ENCODE data around the gene TLCD1.

Gene TLCD1

DNA sequence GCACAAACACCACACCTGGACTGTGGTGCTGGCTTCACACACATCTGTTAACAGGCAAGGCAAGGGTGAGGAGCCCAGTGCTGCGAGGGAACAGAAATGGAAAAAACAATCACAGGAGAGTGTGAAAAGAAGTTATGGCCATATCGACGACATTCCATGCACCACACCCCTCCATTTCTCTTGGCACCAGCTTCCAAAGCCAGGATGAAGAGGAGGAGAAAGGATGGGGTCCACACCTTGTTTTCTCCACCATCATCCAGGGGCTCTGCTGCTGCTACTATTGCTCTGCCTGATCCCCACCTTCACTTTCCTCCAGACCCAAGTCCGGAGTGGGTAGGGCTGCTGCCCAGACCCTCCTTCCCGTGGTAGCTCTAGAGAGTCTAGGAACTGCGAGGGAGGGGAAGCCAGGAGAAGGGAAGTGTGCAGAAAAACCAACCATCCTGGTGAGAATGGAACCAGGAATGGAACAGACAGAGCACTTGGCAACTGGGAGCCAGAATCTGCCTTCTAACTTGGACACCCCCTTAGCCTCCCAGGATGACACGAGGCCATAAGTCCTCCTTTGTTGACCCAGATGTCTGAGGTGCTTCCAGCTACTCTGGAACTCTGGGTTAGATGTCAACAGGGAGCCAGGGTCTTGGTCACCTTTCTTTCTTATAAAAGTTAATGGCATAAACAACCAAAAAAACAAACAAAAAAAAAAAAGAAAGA lies 13.2 kb downstream of the TLCD1 start:
- TF ChIP-seq EZH2 (IDR thresholded peaks at IDR 0.05) (no peak), FOXP2 (optimal IDR thresholded peaks at IDR 0.05; ENCODE audit: control extremely low read depth, extremely low read length, insufficient read depth) (no peak), POLR2AphosphoS5 (IDR thresholded peaks at IDR 0.05; ENCODE audit: borderline replicate concordance, low read depth, low read length) (no peak)
- Histone ChIP-seq H3K4me3 (no peak overlapping the region), H3K36me3 (ENCODE audit: insufficient read depth, low read length) (peaks cover 28% of the 10 kb centered on the region; the same call in 1 of the 2 replicates), H3K27ac (peak overlapping the region; percentile 50), H3K9ac (ENCODE audit: insufficient read length) (no peak overlapping the region), H3K9me3 (ENCODE audit: low read depth, low read length) (no peaks in the 10 kb centered on the region)
- no peak for DNase-seq (ENCODE audit: low read depth, low spot score)

DNA sequence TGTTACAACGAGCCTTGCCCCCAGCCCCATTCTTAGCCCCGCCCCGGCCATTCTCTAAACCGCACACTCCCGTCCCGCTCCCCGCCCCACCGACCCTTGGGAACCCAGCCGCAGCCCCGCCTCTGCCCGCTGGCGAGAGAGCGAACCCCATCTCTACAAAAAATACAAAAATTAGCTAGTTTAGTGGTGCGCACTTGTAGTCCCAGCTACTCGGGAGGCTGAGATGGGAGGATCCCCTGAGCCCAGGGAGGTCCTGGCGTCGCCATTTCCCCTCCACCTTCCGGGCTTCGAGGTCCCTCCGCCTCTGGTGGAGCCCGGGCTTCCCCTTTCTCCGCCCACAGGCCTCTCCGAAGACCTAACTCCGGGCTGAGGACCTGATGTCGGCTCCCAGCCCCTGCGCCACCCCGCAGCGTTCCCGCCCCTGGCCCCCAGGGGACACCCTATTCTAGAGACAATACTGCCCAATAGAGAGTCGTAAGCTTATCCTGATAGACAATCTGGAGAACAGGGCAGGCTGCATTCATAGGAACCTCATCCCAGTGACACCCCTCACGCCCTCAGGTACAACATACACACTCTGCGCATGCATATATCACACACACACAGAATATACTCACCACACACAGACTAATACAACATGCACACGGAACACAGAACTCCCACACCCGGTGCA lies 13.9 kb downstream of the TLCD1 start:
- TF ChIP-seq FOXP2 (optimal IDR thresholded peaks at IDR 0.05; ENCODE audit: control extremely low read depth, extremely low read length, insufficient read depth): no peak
- no peak for TF ChIP-seq EZH2 (IDR thresholded peaks at IDR 0.05)
- TF ChIP-seq POLR2AphosphoS5 (IDR thresholded peaks at IDR 0.05; ENCODE audit: borderline replicate concordance, low read depth, low read length): no peak
- Histone ChIP-seq H3K4me3 (no peak overlapping the region), H3K9ac (ENCODE audit: insufficient read length) (no peak overlapping the region), H3K9me3 (ENCODE audit: low read depth, low read length) (no peaks in the 10 kb centered on the region), H3K27ac (peak overlapping the region; percentile 50), H3K36me3 (ENCODE audit: insufficient read depth, low read length) (peaks cover 28% of the 10 kb centered on the region; the same call in 1 of the 2 replicates)
- no peak for DNase-seq (ENCODE audit: low read depth, low spot score)

DNA sequence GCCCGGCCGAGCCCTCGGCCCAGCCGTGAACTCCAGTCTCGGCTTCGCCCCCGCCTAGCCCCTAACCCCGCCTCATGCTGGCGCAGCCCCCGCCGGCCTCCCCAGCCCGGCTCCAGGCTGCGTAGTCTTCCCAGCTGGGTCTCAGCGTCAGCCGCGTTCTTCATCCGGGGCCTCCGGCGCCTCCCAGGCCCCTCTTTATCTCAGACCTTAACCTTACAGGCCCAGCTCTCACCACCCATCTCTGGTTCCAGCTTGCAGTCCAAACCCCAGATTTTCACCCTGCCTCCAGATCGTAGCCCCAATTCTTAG lies 14.4 kb downstream of the TLCD1 start, which contains the start of gene PROCA1:
PROCA1 (minus strand) TSS at position 166 of the 309 bp plus-strand sequence. CDS start 228 bp downstream, outside the sequence.
- no peak for DNase-seq (ENCODE audit: low read depth, low spot score)
- H3K27ac ChIP-seq: peak within 1 kb of the TSS; percentile 74
- H3K9me3 ChIP-seq (ENCODE audit: low read depth, low read length): no peaks in the 10 kb centered on the region
- TF ChIP-seq FOXP2 (optimal IDR thresholded peaks at IDR 0.05; ENCODE audit: control extremely low read depth, extremely low read length, insufficient read depth) (no peak), POLR2AphosphoS5 (IDR thresholded peaks at IDR 0.05; ENCODE audit: borderline replicate concordance, low read depth, low read length) (no peak), EZH2 (IDR thresholded peaks at IDR 0.05) (no peak)
- H3K4me3 ChIP-seq: peak within 1 kb of the TSS; percentile 81
- H3K9ac ChIP-seq (ENCODE audit: insufficient read length): peak within 1 kb of the TSS; percentile 73
- peaks cover 28% of the 10 kb centered on the region; the same call in 1 of the 2 replicates for H3K36me3 ChIP-seq (ENCODE audit: insufficient read depth, low read length)

DNA sequence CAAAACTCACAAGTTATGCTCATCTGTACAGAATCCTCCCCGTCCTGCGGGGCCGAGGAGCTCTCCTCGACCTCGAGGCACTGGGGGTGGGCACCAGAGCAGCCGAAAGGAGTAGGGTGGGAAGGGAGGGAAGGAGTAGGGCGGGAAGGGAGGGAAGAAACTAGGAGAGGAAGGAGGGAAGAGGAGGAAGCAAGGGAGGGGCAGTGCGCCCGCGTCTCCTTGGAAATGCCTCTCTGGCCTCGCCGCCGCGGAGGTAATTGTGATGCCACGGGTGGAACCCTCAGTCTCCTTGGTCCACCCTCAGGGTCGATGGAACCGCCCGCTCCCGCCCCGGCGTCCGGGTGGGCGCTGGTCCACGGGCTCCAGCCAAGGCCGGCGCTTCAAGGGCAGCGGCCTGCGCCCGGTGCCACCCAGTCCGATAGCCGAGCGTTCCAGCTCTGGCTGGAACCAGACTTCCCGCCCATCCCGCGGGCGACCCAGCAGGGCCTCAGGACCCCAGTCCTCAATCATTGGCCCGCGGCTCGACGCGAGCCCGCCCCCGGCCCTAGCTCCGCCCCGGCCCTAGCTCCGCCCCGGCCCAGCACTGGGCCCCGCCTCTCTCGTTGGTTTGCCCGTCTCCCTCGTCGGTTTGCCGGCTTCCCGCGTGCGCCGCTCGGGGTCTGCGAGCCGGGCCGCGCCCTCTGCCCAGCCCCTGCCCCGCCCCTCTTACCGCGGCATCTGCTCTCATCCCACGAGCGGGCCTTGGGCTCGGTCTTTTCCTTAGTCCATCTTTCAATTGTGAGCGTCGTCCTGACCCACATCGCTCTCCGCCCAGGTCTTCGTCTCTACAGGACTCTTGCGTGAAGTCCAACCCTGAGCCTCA lies 14.9 kb downstream of the TLCD1 start:
- peak overlapping the region; percentile 74; the same call in 1 of the 2 replicates for H3K27ac ChIP-seq
- H3K9ac ChIP-seq (ENCODE audit: insufficient read length): peak overlapping the region; percentile 73
- H3K36me3 ChIP-seq (ENCODE audit: insufficient read depth, low read length): peaks cover 28% of the 10 kb centered on the region; the same call in 1 of the 2 replicates
- no peaks in the 10 kb centered on the region for H3K9me3 ChIP-seq (ENCODE audit: low read depth, low read length)
- no peak for TF ChIP-seq EZH2 (IDR thresholded peaks at IDR 0.05)
- TF ChIP-seq POLR2AphosphoS5 (IDR thresholded peaks at IDR 0.05; ENCODE audit: borderline replicate concordance, low read depth, low read length): peak; percentile 83
- TF ChIP-seq FOXP2 (optimal IDR thresholded peaks at IDR 0.05; ENCODE audit: control extremely low read depth, extremely low read length, insufficient read depth): no peak
- DNase-seq (ENCODE audit: low read depth, low spot score): no peak
- peak overlapping the region; percentile 81 for H3K4me3 ChIP-seq

DNA sequence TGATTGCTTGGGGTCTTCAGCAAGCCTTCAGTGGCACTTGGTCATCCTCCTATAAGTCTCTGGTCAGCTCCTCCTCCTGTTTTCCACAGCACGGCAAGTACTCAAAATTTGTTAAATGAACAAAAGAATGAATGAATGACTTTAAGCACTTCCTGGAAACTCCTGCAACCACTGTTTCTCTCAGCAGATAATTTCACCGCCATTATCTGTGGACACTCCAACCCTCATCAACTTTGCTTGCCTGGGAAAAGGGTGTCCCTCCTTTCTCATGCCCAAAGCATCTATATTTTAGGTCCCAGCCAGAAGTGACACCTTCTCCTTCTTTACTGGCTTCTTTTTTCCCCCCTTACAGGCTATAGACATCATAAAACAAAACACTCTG lies 18.7 kb downstream of the TLCD1 start:
- Histone ChIP-seq H3K9ac (ENCODE audit: insufficient read length) (no peak overlapping the region), H3K4me3 (no peak overlapping the region), H3K27ac (peak overlapping the region; percentile 31; the same call in 1 of the 2 replicates), H3K36me3 (ENCODE audit: insufficient read depth, low read length) (peaks cover 4% of the 10 kb centered on the region; the same call in 1 of the 2 replicates), H3K9me3 (ENCODE audit: low read depth, low read length) (no peaks in the 10 kb centered on the region)
- TF ChIP-seq FOXP2 (optimal IDR thresholded peaks at IDR 0.05; ENCODE audit: control extremely low read depth, extremely low read length, insufficient read depth): no peak
- TF ChIP-seq EZH2 (IDR thresholded peaks at IDR 0.05): no peak
- no peak for TF ChIP-seq POLR2AphosphoS5 (IDR thresholded peaks at IDR 0.05; ENCODE audit: borderline replicate concordance, low read depth, low read length)
- no peak for DNase-seq (ENCODE audit: low read depth, low spot score)

DNA sequence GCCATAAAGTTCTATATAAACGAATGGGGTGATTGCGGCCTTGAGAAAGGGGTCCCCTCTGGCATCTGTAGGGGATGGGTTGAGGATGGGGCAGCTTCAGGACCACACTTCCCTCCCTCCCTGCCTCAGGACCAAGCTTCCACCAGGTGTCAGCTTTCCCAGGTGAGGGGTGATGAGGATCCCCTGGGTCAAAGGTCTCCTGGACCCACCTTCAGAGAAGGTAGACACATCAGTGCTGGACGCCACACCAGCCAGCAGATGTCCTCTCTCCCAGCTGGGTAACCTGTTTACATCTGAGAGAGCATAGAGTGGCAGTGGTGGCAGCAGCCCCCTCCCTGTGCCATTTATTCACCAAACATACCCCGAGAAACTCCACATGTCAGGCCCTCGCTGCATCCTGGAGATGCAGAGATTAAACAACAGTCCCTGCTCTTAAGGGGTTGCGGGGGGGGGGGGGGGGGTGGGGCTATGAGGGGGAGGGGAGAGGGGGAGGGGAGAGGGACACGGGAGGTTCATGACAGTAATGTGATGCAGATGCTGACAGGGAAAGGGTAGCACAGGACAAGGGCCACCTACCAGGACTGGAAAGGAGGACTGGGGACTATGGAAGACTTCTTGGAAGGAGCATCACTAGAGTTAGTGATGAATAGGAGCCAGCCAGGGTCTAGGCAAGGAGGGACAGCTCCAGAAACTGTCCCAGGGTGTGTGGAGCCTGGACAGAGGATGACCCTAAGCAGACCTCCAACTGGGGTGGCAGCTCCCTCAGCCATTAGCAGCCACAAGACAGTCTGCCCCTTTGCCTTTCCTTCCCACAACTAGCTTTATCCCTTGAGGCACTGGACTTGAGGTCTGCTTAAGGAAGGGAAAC lies 19.3 kb downstream of the TLCD1 start:
- H3K9me3 ChIP-seq (ENCODE audit: low read depth, low read length): no peaks in the 10 kb centered on the region
- no peak overlapping the region for H3K4me3 ChIP-seq
- peaks cover 10% of the 10 kb centered on the region; the same call in 1 of the 2 replicates for H3K36me3 ChIP-seq (ENCODE audit: insufficient read depth, low read length)
- TF ChIP-seq EZH2 (IDR thresholded peaks at IDR 0.05): no peak
- TF ChIP-seq FOXP2 (optimal IDR thresholded peaks at IDR 0.05; ENCODE audit: control extremely low read depth, extremely low read length, insufficient read depth): no peak
- no peak for TF ChIP-seq POLR2AphosphoS5 (IDR thresholded peaks at IDR 0.05; ENCODE audit: borderline replicate concordance, low read depth, low read length)
- no peak overlapping the region for H3K9ac ChIP-seq (ENCODE audit: insufficient read length)
- no peak overlapping the region for H3K27ac ChIP-seq
- no peak for DNase-seq (ENCODE audit: low read depth, low spot score)

DNA sequence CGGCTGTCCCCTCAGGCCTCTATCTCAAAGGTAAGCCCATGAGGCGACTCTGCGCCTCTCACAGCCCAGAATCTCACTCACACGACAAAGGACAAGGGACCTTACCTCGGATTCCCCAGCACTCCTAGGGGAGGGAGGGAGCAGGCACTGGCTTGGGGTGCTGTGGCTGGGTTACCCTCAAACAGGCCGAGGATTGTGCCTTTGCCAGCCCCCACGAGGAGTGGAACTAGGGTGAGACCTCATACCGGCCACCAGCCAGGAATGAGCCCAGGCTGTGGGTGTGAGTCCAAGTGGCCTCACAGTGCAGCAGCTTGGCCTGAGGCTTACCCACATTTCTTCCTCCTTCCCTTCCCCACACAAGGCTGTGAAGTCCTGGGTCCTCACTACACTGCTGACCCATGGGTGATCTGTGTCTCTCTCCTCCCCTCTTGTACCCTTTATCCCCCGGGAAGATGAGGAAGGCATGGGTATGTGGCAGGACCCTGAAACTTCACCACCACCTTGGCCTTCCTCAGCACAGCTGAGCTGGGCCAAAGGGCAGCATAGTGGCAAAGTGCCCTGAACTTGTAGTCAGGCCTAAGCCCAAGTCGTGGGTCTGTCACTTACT lies 20.2 kb downstream of the TLCD1 start:
- no peak for DNase-seq (ENCODE audit: low read depth, low spot score)
- H3K9me3 ChIP-seq (ENCODE audit: low read depth, low read length): no peaks in the 10 kb centered on the region
- TF ChIP-seq EZH2 (IDR thresholded peaks at IDR 0.05): no peak
- no peak for TF ChIP-seq FOXP2 (optimal IDR thresholded peaks at IDR 0.05; ENCODE audit: control extremely low read depth, extremely low read length, insufficient read depth)
- no peak for TF ChIP-seq POLR2AphosphoS5 (IDR thresholded peaks at IDR 0.05; ENCODE audit: borderline replicate concordance, low read depth, low read length)
- H3K9ac ChIP-seq (ENCODE audit: insufficient read length): no peak overlapping the region
- H3K4me3 ChIP-seq: no peak overlapping the region
- H3K27ac ChIP-seq: no peak overlapping the region
- H3K36me3 ChIP-seq (ENCODE audit: insufficient read depth, low read length): peaks cover 19% of the 10 kb centered on the region; the same call in 1 of the 2 replicates

Data from SK-N-MC (cell line).